Measurements from ENCODE around the gene SUGT1.

The SUGT1 gene

DNA sequence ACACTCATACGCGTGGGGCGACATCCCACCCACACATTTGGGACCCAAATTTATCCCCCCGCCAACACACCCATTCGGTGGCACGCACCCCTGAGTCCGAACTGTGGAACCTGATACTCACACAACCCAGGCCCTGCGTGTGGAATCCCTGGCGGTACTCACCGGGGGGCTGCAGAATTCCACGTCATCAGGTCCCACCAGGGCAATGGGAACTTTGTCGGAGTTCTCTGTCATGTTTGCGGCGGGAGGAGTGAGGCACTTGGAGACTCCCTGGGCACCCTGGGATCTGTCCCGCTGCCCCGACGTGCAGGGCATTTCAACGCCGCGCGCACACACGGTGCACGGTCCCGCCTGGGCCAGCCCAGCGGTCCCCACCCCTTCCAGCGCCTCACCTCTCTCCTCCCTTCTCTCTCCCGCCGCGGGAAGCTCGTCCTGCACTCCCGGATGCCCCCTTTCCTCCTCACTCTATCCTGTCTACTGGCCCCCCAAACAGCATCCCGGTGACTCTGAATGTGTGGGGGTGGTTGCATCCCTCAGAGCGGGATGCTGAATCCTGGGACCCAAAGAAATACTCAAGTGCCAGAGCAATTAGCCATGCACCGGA lies 86.9 kb downstream of the SUGT1 start, which contains the start of gene CNMD:
Gene CNMD (minus strand): TSS at position 353 of the 604 bp plus-strand sequence. CDS start 119 bp downstream, at position 234.
- DNase-seq, result no peak

DNA sequence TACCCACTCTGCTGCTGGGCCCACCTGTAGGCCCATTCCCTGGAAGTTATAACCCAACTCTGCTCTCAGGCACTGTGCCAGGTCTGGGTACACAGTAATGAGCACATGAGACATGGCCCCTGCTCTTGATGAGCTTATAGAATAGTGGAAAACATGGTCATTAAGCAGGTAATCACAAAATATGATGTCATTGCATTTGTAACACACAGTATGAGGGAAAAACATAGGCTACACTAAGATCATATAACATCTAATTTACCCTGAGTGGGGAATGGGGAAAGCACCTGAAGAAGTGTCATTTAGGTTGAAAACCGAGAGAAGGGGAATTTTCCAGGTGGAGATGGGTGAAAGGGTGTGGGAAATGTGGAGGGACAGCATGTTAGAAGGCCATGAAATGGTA lies 90.9 kb downstream of the SUGT1 start:
- no peak for DNase-seq

DNA sequence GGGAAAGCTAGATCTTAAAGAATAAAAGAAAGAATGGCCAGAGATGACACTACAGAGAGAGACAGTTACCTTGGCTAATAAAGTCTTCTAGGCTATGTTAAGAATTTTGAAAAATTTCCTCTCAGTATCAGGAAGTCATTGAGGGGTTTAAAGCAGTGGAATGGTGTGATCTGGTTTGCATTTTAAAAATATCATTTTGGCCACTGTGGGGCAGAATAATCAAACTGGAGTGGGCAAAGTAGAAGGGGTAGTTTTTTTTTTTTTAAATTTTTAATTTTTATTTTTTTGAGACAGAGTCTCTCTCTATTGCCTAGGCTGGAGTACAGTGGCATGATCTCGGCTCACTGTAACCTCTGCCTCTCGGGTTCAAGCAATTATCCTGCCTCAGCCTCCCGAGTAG lies 91.4 kb downstream of the SUGT1 start:
- DNase-seq, result no peak

DNA sequence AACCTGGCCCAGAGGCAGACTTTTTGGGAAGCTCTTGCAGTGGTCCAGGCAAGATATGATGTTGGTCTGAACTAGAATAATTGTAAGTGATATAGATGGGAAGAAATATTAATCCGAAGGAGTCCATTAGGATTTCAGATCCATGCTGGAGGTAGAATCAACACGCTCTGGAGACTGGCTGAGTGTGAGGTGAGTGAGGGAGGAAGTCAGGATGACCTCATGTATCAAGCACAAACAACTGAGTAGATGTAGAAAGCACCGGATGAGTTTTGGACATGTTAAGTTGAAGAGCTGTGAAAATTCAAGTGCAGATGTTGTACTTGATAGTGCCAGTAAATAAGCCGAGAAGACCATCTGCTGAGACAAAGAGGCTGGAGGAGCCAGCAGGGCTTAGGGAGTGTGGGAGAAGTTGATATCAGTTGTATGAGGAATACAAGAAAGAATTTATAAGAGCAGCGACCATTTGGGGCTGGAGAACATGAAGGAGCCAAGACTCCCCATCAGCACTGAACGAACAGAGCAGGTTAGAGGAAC lies 92.3 kb downstream of the SUGT1 start:
- no peak for DNase-seq

GRCh38 chr13:52746141-52746540 lies 93.5 kb downstream of the SUGT1 start:
- no peak for DNase-seq

DNA sequence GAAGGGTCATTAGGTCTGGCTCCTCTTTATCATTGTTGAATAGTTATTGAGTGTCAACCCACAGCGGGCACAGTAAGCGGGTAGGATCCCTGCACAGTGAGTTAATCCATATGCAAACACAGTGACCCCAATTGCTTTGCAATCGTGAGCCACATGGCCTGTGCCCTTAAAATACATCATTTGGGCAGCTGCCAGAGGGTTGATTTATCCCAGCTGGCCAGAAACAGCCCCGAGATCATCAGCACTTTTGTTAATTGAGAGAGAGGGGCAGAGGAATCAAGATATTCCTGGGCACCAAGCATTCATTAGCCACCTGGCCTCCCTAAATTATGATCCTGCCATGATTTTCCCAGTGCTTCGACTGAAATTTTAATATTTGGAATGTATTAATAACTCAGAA lies 96.8 kb downstream of the SUGT1 start:
- no peak for DNase-seq
